Breast epithelium (tissue), 4 donors: Measurements from ENCODE around the gene KCNJ6. TPM values are rescaled to one million over a fixed set of nuclear protein-coding genes. Genes with fewer than 3 reads are reported as not detected.

Source experiments
- DNase-seq, 2 donors: peaks; one replicate each; pipeline ENCODE4 v3.0.0-alpha.2; 2019; ENCODE audit warnings: low spot score in 2 of 2
- H3K27ac ChIP-seq, 2 donors: fragments of 200-600 bp; sonication (generic) in 1 of 2; one replicate each; pipeline ENCODE4 v1.5.1; 2016 to 2019; ENCODE audit warnings: mild to moderate bottlenecking in 1 of 2
- H3K27me3 ChIP-seq, 2 donors: fragments of 200-600 bp; sonication (generic) in 1 of 2; one replicate each; pipeline versions ENCODE4 v1.5.1 to v1.6.0; 2017 to 2019; ENCODE audit warnings: control low read depth in 1 of 2, mild to moderate bottlenecking in 1 of 2
- H3K36me3 ChIP-seq: fragments of 200-600 bp; one replicate; pipeline ENCODE4 v1.5.1; 2019
- H3K4me1 ChIP-seq, 2 donors: fragments of 200-600 bp; sonication (generic); one replicate each; pipeline ENCODE4 v1.5.1; 2016 to 2019; ENCODE audit warnings: control low read depth in 1 of 2
- H3K4me3 ChIP-seq, 3 donors: fragments of 200-600 bp; sonication (generic); 1 replicate in 2 of 3; 2 replicates in 1 of 3; pipeline ENCODE4 v1.5.1; 2016 to 2019; ENCODE audit warnings: mild to moderate bottlenecking in 3 of 3, moderate library complexity in 2 of 3
- H3K9me3 ChIP-seq, 2 donors: fragments of 200-600 bp; sonication (generic) in 1 of 2; one replicate each; pipeline ENCODE4 v1.5.1; 2016 to 2019; ENCODE audit warnings: control low read depth in 1 of 2
- POLR2A ChIP-seq: fragments of 450-650 bp; IDR thresholded peaks from one replicate; pipeline ENCODE4 v1.6.1; 2016; ENCODE audit warnings: antibody characterized with exemption, mild to moderate bottlenecking, moderate library complexity
- POLR2AphosphoS5 ChIP-seq, 3 donors: sonication (generic); formaldehyde crosslinking; IDR thresholded peaks; one replicate each; pipeline ENCODE4 v1.6.1; 2017; ENCODE audit warnings: antibody characterized with exemption in 3 of 3
- intact Hi-C: fragments of 100-400 bp; cut with DNase I; formaldehyde crosslinking; loops from one replicate; pipeline ENCODE4 v1.15.1; 2023; ENCODE audit warnings: low total_unique reads
- total RNA-seq, 3 donors: library from RNA; depleted of rRNA; stranded (reverse); fragments of >200 nt; gene quantifications; one replicate each; pipeline ENCODE4 v1.1.0, GENCODE V29; 2016
- TF ChIP-seq, protein P1 (sequence below), 3 donors: fragments of 450-650 bp; IDR thresholded peaks; one replicate each; pipeline ENCODE4 v1.5.1; 2016 to 2017; ENCODE audit warnings: antibody characterized with exemption in 3 of 3, mild to moderate bottlenecking in 3 of 3, moderate library complexity in 3 of 3

KCNJ6 gene
- total RNA-seq, 3 donors from 2014 or later: not detected

DNA sequence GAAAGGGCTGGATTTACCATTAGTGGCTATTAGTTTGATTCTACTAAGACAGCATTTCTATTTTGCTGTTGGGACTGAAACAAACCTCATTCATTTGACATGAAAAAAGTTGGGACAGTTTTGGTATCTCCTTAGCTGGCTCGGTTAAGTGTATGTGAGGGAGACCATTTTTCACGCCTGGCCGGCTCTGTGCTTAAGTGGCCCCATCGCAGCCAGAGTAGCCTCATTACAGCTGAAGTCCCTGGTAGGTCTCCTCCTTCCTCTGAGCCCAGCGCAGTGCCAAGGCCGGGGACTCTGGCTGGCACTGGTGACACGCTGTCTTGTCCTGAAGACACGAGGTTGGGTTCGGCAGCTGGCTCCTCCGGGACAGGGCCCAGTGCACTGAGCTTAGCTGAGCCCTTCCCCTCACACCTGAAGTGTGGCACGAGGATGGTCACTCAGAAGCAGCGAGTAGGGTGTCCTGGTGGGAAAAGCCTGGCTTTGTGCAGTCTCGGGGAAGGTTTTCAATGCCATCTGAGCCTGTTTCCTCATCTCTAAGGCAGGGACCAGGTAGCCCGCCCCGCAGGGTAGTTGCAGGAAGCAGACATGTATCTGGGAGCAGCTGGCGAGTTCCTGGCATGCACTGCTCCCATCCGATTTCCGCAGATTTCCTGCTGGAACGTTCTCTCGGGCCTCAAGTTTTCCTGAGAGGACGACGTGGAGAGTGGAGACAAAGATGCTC lies 353.2 kb downstream of the KCNJ6 start:
- no peaks in the 10 kb centered on the region for H3K9me3 ChIP-seq
- no peaks in the 10 kb centered on the region for H3K36me3 ChIP-seq
- DNase-seq: no peak
- no peaks in the 10 kb centered on the region for H3K27me3 ChIP-seq
- intact Hi-C loops: no loop called here
- H3K27ac ChIP-seq: peak overlapping the region; percentile 90 to 96
- peaks cover 2 to 7% of the 10 kb centered on the region in 2 donors for H3K4me1 ChIP-seq
- peak overlapping the region; percentile 67 to 94 (median 68) for H3K4me3 ChIP-seq
- no peak for TF ChIP-seq POLR2A
- TF ChIP-seq POLR2AphosphoS5 (IDR thresholded peaks at IDR 0.05): no peak
- TF ChIP-seq, protein P1, sequence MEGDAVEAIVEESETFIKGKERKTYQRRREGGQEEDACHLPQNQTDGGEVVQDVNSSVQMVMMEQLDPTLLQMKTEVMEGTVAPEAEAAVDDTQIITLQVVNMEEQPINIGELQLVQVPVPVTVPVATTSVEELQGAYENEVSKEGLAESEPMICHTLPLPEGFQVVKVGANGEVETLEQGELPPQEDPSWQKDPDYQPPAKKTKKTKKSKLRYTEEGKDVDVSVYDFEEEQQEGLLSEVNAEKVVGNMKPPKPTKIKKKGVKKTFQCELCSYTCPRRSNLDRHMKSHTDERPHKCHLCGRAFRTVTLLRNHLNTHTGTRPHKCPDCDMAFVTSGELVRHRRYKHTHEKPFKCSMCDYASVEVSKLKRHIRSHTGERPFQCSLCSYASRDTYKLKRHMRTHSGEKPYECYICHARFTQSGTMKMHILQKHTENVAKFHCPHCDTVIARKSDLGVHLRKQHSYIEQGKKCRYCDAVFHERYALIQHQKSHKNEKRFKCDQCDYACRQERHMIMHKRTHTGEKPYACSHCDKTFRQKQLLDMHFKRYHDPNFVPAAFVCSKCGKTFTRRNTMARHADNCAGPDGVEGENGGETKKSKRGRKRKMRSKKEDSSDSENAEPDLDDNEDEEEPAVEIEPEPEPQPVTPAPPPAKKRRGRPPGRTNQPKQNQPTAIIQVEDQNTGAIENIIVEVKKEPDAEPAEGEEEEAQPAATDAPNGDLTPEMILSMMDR (IDR thresholded peaks at IDR 0.05): no peak

DNA sequence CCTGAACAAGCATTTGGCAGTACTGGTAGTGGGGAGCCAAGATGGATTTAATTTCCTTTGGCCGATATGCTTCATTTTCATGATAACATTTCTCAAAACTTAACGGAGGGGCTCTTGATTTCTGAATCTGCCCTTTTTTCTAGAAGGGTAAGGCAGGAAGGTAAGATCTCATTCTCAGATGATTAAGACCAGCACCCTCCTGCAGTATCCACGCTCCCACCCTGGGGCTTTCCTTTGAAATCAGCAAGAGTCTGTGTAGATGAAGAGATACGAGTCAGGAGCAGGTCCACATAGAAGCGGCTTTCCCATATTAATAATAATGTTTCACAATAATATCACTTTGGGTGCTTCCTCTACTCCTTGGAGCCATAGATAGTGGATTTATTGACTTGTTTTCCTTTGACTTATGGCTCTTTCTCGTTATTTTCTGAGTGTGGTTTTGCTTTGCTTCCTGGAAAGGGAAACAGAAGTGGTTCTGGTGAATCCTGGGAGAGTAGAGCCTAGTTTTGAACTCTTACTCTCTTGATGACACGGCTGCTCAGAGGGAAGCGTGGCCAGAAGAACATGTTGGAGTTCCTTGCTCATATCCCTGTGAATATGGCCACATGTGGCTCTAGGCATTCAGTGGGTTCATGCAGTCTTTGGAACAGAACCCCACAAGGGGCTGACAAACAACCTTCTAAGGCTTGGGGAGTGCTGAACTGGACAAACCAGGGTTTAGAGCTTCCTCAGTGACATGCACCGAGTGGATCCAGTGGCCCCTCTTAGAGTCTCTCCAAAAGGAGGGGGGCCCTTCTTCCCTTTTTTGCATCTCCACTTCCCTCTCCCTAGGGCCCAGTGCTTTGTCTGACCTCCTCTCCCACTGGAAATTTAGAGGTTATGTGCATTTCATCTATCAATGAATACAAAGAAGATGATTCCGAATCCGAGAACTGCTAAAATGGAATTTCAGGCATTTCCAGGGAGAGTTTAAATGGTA lies 354.0 kb downstream of the KCNJ6 start:
- peaks cover 2 to 7% of the 10 kb centered on the region in 2 donors for H3K4me1 ChIP-seq
- no peak for DNase-seq
- H3K27ac ChIP-seq: no peak overlapping the region
- intact Hi-C loops: no loop called here
- no peaks in the 10 kb centered on the region for H3K27me3 ChIP-seq
- TF ChIP-seq POLR2AphosphoS5 (IDR thresholded peaks at IDR 0.05) (no peak), POLR2A (no peak)
- TF ChIP-seq, protein P1 (IDR thresholded peaks at IDR 0.05): no peak
- no peak overlapping the region for H3K4me3 ChIP-seq
- no peaks in the 10 kb centered on the region for H3K9me3 ChIP-seq
- H3K36me3 ChIP-seq: no peaks in the 10 kb centered on the region

DNA sequence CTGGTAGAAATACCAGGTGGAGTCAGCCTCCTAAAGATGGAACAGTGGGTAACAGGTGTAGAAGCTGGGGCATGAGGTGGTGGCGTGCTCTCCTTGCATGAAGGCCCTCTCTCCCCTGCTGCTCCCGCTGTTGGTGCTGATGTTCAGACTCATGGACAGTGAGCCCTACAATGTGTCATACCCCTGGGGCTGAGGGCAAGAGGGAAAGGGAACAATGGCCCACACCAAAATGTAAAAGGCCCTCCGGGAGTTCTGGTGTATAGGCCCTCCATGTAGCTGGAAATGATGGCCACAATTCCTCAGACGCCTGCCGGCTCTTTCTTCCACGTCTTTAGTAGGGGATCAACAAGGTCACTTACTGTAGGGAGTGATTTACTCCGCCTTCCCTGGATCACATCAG lies 354.8 kb downstream of the KCNJ6 start:
- H3K27me3 ChIP-seq: no peaks in the 10 kb centered on the region
- peaks cover 2 to 7% of the 10 kb centered on the region in 2 donors for H3K4me1 ChIP-seq
- H3K4me3 ChIP-seq: no peak overlapping the region
- intact Hi-C loops: no loop called here
- no peak for TF ChIP-seq POLR2A
- no peak for TF ChIP-seq POLR2AphosphoS5 (IDR thresholded peaks at IDR 0.05)
- TF ChIP-seq, protein P1 (IDR thresholded peaks at IDR 0.05): no peak
- no peak for DNase-seq
- no peaks in the 10 kb centered on the region for H3K36me3 ChIP-seq
- H3K9me3 ChIP-seq: no peaks in the 10 kb centered on the region
- no peak overlapping the region for H3K27ac ChIP-seq

DNA sequence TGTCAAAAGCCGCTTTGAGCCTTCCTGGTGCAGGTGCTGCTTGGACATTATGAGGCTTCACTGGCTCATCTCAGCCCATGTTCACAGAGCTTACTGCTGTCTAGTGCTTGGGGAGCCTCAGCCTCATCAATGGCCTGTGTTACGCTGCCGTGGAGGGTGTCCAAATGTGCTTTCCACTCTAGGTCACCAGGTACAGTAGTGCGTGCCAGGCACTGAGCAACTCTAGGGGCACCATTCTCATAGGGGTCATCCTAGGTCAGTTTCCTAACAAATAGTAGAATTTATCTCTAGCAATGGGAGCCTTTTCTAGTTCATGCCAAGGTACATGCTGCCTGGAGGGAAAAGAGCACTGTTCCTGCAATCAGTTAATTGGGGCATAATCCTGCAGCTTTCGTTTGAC lies 355.9 kb downstream of the KCNJ6 start:
- Histone ChIP-seq H3K27me3 (no peaks in the 10 kb centered on the region), H3K27ac (no peak overlapping the region), H3K4me3 (no peak overlapping the region), H3K9me3 (no peaks in the 10 kb centered on the region), H3K36me3 (no peaks in the 10 kb centered on the region), H3K4me1 (peaks cover 2 to 7% of the 10 kb centered on the region in 2 donors)
- intact Hi-C loops: no loop called here
- TF ChIP-seq POLR2A: no peak
- no peak for TF ChIP-seq POLR2AphosphoS5 (IDR thresholded peaks at IDR 0.05)
- TF ChIP-seq, protein P1 (IDR thresholded peaks at IDR 0.05): no peak
- DNase-seq: no peak
